SJCRH30 (cell line): ENCODE results near the gene MCF2L2. TPM values are rescaled to one million over a fixed set of nuclear protein-coding genes. Genes with fewer than 3 reads are reported as not detected.
A peak's percentile ranks its signal among the peaks of the same experiment; 100 is the strongest.
"Not testable (repeated sequence)": the region's sequence is repeated elsewhere in the genome, so short reads cannot be mapped to it uniquely, and the experiment has no call there.

Experiments used
- DNase-seq, 2 experiments: peaks; one replicate each; pipeline ENCODE4 v3.0.0-alpha.2; 2015 to 2020
- H3K27ac ChIP-seq: fragments of 250-450 bp; sonication (Bioruptor Pico); 2 replicates; pipeline ENCODE4 v1.5.1; 2020; ENCODE audit warnings: mild to moderate bottlenecking, moderate library complexity
- H3K27me3 ChIP-seq: fragments of 250-450 bp; sonication (Bioruptor Pico); 2 replicates; pipeline ENCODE4 v1.5.1; 2020; ENCODE audit warnings: mild to moderate bottlenecking, moderate library complexity
- H3K36me3 ChIP-seq: fragments of 250-450 bp; sonication (Bioruptor Pico); 2 replicates; pipeline ENCODE4 v1.5.1; 2020; ENCODE audit warnings: mild to moderate bottlenecking, moderate library complexity
- H3K4me1 ChIP-seq: fragments of 250-450 bp; sonication (Bioruptor Pico); 2 replicates; pipeline ENCODE4 v1.5.1; 2020; ENCODE audit warnings: mild to moderate bottlenecking, moderate library complexity
- H3K4me3 ChIP-seq: fragments of 250-450 bp; sonication (Bioruptor Pico); 2 replicates; pipeline ENCODE4 v1.5.1; 2020; ENCODE audit warnings: mild to moderate bottlenecking, moderate library complexity
- H3K9me3 ChIP-seq: fragments of 250-450 bp; sonication (Bioruptor Pico); replicated peaks from 2 replicates; pipeline ENCODE4 v1.5.1; 2020; ENCODE audit warnings: mild to moderate bottlenecking, moderate library complexity
- total RNA-seq: library from RNA; depleted of rRNA; stranded (reverse); fragments of >200 nt; shearing (Covaris generic); gene quantifications from 2 replicates; pipeline ENCODE4 v1.2.3, GENCODE V29; 2014

MCF2L2 gene
- total RNA-seq, 1 experiment from 2014 or later: 0.12 TPM

- H3K27me3 ChIP-seq: no peaks in the 10 kb centered on the region
- H3K4me3 ChIP-seq: no peak overlapping the region
- no peaks in the 10 kb centered on the region for H3K9me3 ChIP-seq
- no peak overlapping the region for H3K27ac ChIP-seq
- no peaks in the 10 kb centered on the region for H3K36me3 ChIP-seq
- DNase-seq: no peak
- H3K4me1 ChIP-seq: peaks cover 6% of the 10 kb centered on the region; the same call in 1 of the 2 replicates
Observed at GRCh38 chr3:183435661-183436060, 7.2 kb upstream of the MCF2L2 start.

- DNase-seq: no peak
- H3K27ac ChIP-seq: no peak overlapping the region
- no peaks in the 10 kb centered on the region for H3K9me3 ChIP-seq
- no peaks in the 10 kb centered on the region for H3K27me3 ChIP-seq
- H3K4me3 ChIP-seq: no peak overlapping the region
- H3K4me1 ChIP-seq: peaks cover 6% of the 10 kb centered on the region; the same call in 1 of the 2 replicates
- no peaks in the 10 kb centered on the region for H3K36me3 ChIP-seq
Observed at GRCh38 chr3:183434992-183435391, 6.6 kb upstream of the MCF2L2 start.

GRCh38 chr3:183434503-183434902, 6.1 kb upstream of the MCF2L2 start:
- Histone ChIP-seq H3K9me3 (no peaks in the 10 kb centered on the region), H3K27ac (no peak overlapping the region), H3K27me3 (no peaks in the 10 kb centered on the region), H3K36me3 (no peaks in the 10 kb centered on the region), H3K4me1 (peaks cover 6% of the 10 kb centered on the region; the same call in 1 of the 2 replicates), H3K4me3 (no peak overlapping the region)
- no peak for DNase-seq

GRCh38 chr3:183430325-183430957, 2.0 kb upstream of the MCF2L2 start:
- no peaks in the 10 kb centered on the region for H3K36me3 ChIP-seq
- no peak for DNase-seq
- no peaks in the 10 kb centered on the region for H3K9me3 ChIP-seq
- peaks cover 6% of the 10 kb centered on the region; the same call in 1 of the 2 replicates for H3K27me3 ChIP-seq
- H3K4me1 ChIP-seq: no peaks in the 10 kb centered on the region
- H3K27ac ChIP-seq: no peak overlapping the region
- H3K4me3 ChIP-seq: no peak overlapping the region

GRCh38 chr3:183427876-183428446, 458 bp downstream of the MCF2L2 start:
- DNase-seq: peak; percentile 13 to 36
- H3K4me3 ChIP-seq: peak overlapping the region; percentile 69

GRCh38 chr3:183427196-183427875, 1.1 kb downstream of the MCF2L2 start:
- Histone ChIP-seq H3K27me3 (peaks cover 6% of the 10 kb centered on the region; the same call in 1 of the 2 replicates), H3K4me3 (no peak overlapping the region), H3K27ac (no peak overlapping the region), H3K9me3 (no peaks in the 10 kb centered on the region), H3K36me3 (no peaks in the 10 kb centered on the region), H3K4me1 (no peaks in the 10 kb centered on the region)
- no peak for DNase-seq

More at GRCh38 chr3:183427876-183428446, 458 bp downstream of the MCF2L2 start:
- H3K4me1 ChIP-seq: no peaks in the 10 kb centered on the region
- no peaks in the 10 kb centered on the region for H3K9me3 ChIP-seq
- no peaks in the 10 kb centered on the region for H3K36me3 ChIP-seq
- H3K27ac ChIP-seq: no peak overlapping the region
- H3K27me3 ChIP-seq: peaks cover 6% of the 10 kb centered on the region; the same call in 1 of the 2 replicates

- H3K27me3 ChIP-seq, H3K27ac ChIP-seq, H3K4me1 ChIP-seq, H3K36me3 ChIP-seq, DNase-seq, H3K4me3 ChIP-seq, H3K9me3 ChIP-seq: not testable (repeated sequence)
Observed at GRCh38 chr3:183418807-183419206, 9.6 kb downstream of the MCF2L2 start.

- Histone ChIP-seq H3K27me3 (no peaks in the 10 kb centered on the region), H3K4me1 (no peaks in the 10 kb centered on the region), H3K4me3 (no peak overlapping the region), H3K36me3 (no peaks in the 10 kb centered on the region), H3K9me3 (no peaks in the 10 kb centered on the region), H3K27ac (no peak overlapping the region)
- no peak for DNase-seq
Observed at GRCh38 chr3:183411216-183411922, 17.1 kb downstream of the MCF2L2 start.

- Histone ChIP-seq H3K27me3 (no peaks in the 10 kb centered on the region), H3K4me1 (no peaks in the 10 kb centered on the region), H3K9me3 (no peaks in the 10 kb centered on the region), H3K36me3 (no peaks in the 10 kb centered on the region), H3K27ac (no peak overlapping the region), H3K4me3 (no peak overlapping the region)
- DNase-seq: no peak
Observed at GRCh38 chr3:183410759-183411158, 17.7 kb downstream of the MCF2L2 start.

- no peak for DNase-seq
- Histone ChIP-seq H3K27me3 (no peaks in the 10 kb centered on the region), H3K36me3 (no peaks in the 10 kb centered on the region), H3K27ac (no peak overlapping the region), H3K9me3 (no peaks in the 10 kb centered on the region), H3K4me3 (no peak overlapping the region), H3K4me1 (no peaks in the 10 kb centered on the region)
Observed at GRCh38 chr3:183410280-183410679, 18.1 kb downstream of the MCF2L2 start.

GRCh38 chr3:183409219-183409618, 19.2 kb downstream of the MCF2L2 start:
- Histone ChIP-seq H3K36me3 (no peaks in the 10 kb centered on the region), H3K4me3 (no peak overlapping the region), H3K9me3 (no peaks in the 10 kb centered on the region), H3K27ac (no peak overlapping the region), H3K4me1 (no peaks in the 10 kb centered on the region), H3K27me3 (no peaks in the 10 kb centered on the region)
- DNase-seq: no peak

GRCh38 chr3:183401678-183402077, 26.7 kb downstream of the MCF2L2 start:
- no peaks in the 10 kb centered on the region for H3K9me3 ChIP-seq
- no peak overlapping the region for H3K27ac ChIP-seq
- no peak overlapping the region for H3K4me3 ChIP-seq
- H3K27me3 ChIP-seq: no peaks in the 10 kb centered on the region; the same call in 1 of the 2 replicates
- DNase-seq: no peak
- no peaks in the 10 kb centered on the region for H3K36me3 ChIP-seq
- H3K4me1 ChIP-seq: no peaks in the 10 kb centered on the region

GRCh38 chr3:183400352-183400751, 28.1 kb downstream of the MCF2L2 start:
- DNase-seq: peak in 1 of 2 experiments; percentile 43
- no peak overlapping the region for H3K4me3 ChIP-seq
- H3K27ac ChIP-seq: no peak overlapping the region
- no peaks in the 10 kb centered on the region for H3K36me3 ChIP-seq
- H3K4me1 ChIP-seq: no peaks in the 10 kb centered on the region
- no peaks in the 10 kb centered on the region for H3K9me3 ChIP-seq
- H3K27me3 ChIP-seq: no peaks in the 10 kb centered on the region; the same call in 1 of the 2 replicates

- DNase-seq: no peak
- Histone ChIP-seq H3K9me3 (no peaks in the 10 kb centered on the region), H3K36me3 (no peaks in the 10 kb centered on the region), H3K4me3 (no peak overlapping the region), H3K27ac (no peak overlapping the region), H3K4me1 (no peaks in the 10 kb centered on the region), H3K27me3 (no peaks in the 10 kb centered on the region; the same call in 1 of the 2 replicates)
Observed at GRCh38 chr3:183396662-183397391, 31.6 kb downstream of the MCF2L2 start.
